Hepatocyte (in vitro differentiated cells): Measurements from ENCODE around the gene SOWAHD.

ENCODE experiments used
- CTCF ChIP-seq: fragments of 200-600 bp; sonication (generic); IDR thresholded peaks from 2 replicates; pipeline ENCODE4 v1.5.1; 2016; ENCODE audit warnings: antibody characterized with exemption, mild to moderate bottlenecking; ENCODE audit not compliant: poor library complexity
- EZH2 ChIP-seq: fragments of 200-600 bp; sonication (generic); IDR thresholded peaks from 2 replicates; pipeline ENCODE4 v1.6.1; 2016; ENCODE audit warnings: antibody characterized with exemption, mild to moderate bottlenecking, borderline replicate concordance

DNA sequence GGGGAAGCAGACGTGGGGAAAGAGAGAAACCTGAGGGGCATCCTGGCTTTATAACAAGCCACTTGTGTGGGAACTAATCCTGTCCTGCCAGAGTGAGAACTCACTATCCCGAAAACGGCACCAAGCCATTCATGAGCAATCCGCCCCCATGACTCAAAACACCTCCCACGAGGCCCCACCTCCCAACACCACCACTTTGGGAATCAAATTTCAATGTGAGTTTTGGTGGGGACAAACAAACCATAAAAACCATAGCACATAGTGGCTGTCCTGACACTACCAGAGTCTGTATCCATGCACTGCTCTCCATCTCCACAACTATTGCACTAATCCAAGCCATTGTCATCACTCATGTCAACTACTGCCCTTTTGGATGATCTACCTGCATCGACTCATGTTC, 36.9 kb upstream of the SOWAHD start:
- TF ChIP-seq CTCF, result no peak
- TF ChIP-seq EZH2, result no peak
